Colonic mucosa (tissue), 4 donors: Measurements from ENCODE around the gene AGER. TPM values are rescaled to one million over a fixed set of nuclear protein-coding genes. Genes with fewer than 3 reads are reported as not detected.

Experiments used
- DNase-seq: peaks from one replicate; pipeline ENCODE4 v3.0.0-alpha.2; 2020
- H3K27ac ChIP-seq: fragments of 200-600 bp; one replicate; pipeline ENCODE4 v1.8.0; 2021
- H3K27me3 ChIP-seq: fragments of 200-600 bp; one replicate; pipeline ENCODE4 v1.8.0; 2021
- H3K36me3 ChIP-seq: fragments of 200-600 bp; one replicate; pipeline ENCODE4 v1.8.0; 2021
- H3K4me1 ChIP-seq: fragments of 200-600 bp; one replicate; pipeline ENCODE4 v1.8.0; 2021; ENCODE audit warnings: mild to moderate bottlenecking
- H3K4me3 ChIP-seq: fragments of 200-600 bp; one replicate; pipeline ENCODE4 v1.8.0; 2021
- H3K9ac ChIP-seq, 2 donors: one replicate each; pipeline ENCODE4 v1.7.0; 2013; ENCODE audit warnings: control low read depth in 2 of 2, low read depth in 2 of 2, low read length in 2 of 2
- H3K9me3 ChIP-seq: fragments of 200-600 bp; one replicate; pipeline ENCODE4 v1.8.0; 2021
- CTCF ChIP-seq: fragments of 200-600 bp; IDR thresholded peaks from one replicate; pipeline ENCODE4 v1.8.0; 2022; ENCODE audit warnings: antibody characterized with exemption, mild to moderate bottlenecking
- intact Hi-C: fragments of 100-400 bp; cut with DNase I; formaldehyde crosslinking; loops from one replicate; pipeline ENCODE4 v1.14.1; 2022
- total RNA-seq, 2 donors: library from RNA; stranded (reverse); fragmentation: NEBNext Ultra II Directional in 1 of 2; extraction: Animal tissue kit (Norgen Biotek cat#: 25700) in 1 of 2; gene quantifications; one replicate each; pipeline ENCODE4 v1.2.1, GENCODE V29; 2021
- donor health status: healthy.
- donor health status: DM: no; HTN: no; CAD: no.
- donor health status: DM: no; HTN: no; CAD: no.

AGER gene
- total RNA-seq, 2 donors from 2014 or later: 4.1 to 10.1 TPM

- Histone ChIP-seq H3K9ac (no peak overlapping the region), H3K36me3 (peaks cover 4% of the 10 kb centered on the region), H3K4me3 (no peak overlapping the region), H3K4me1 (peaks cover 16% of the 10 kb centered on the region), H3K27me3 (no peaks in the 10 kb centered on the region), H3K9me3 (no peaks in the 10 kb centered on the region), H3K27ac (no peak overlapping the region)
- TF ChIP-seq CTCF: no peak
- no peak for DNase-seq
- intact Hi-C loops: no loop called here
These were observed 4.2 kb downstream of the AGER start for GRCh38 chr6:32179766-32180405.

- no peak for DNase-seq
- intact Hi-C loops: no loop called here
- TF ChIP-seq CTCF: no peak
- Histone ChIP-seq H3K4me1 (peaks cover 19% of the 10 kb centered on the region), H3K27ac (peak overlapping the region; percentile 94), H3K36me3 (peaks cover 4% of the 10 kb centered on the region), H3K9ac (peak overlapping the region; percentile 90), H3K4me3 (peak overlapping the region; percentile 77), H3K27me3 (no peaks in the 10 kb centered on the region), H3K9me3 (no peaks in the 10 kb centered on the region)
These were observed 5.3 kb downstream of the AGER start for GRCh38 chr6:32178547-32179440.

GRCh38 chr6:32177788-32178546 lies 6.1 kb downstream of the AGER start, which contains the start of gene RNF5:
TSS of gene RNF5 (plus strand) at chr6:32178405. CDS start at chr6:32178512, 107 bp downstream.
- intact Hi-C loops: no loop called here
- H3K4me1 ChIP-seq: peaks cover 19% of the 10 kb centered on the region
- peak; percentile 99 for DNase-seq

GRCh38 chr6:32177183-32177787 lies 6.8 kb downstream of the AGER start:
- DNase-seq: peak; percentile 59
- Histone ChIP-seq H3K36me3 (peaks cover 4% of the 10 kb centered on the region), H3K4me3 (peak overlapping the region; percentile 77), H3K9me3 (no peaks in the 10 kb centered on the region), H3K4me1 (peaks cover 22% of the 10 kb centered on the region), H3K9ac (peak overlapping the region; percentile 15 to 90), H3K27me3 (no peaks in the 10 kb centered on the region), H3K27ac (peak overlapping the region; percentile 94)
- intact Hi-C loops: no loop called here
- no peak for TF ChIP-seq CTCF

More at GRCh38 chr6:32177788-32178546, 6.1 kb downstream of the AGER start, which contains the start of gene RNF5:
- Histone ChIP-seq H3K27me3 (no peaks in the 10 kb centered on the region), H3K4me3 (peak within 1 kb of the TSS; percentile 77), H3K27ac (peak within 1 kb of the TSS; percentile 94), H3K9me3 (no peaks in the 10 kb centered on the region), H3K9ac (peak within 1 kb of the TSS; percentile 90), H3K36me3 (peaks cover 4% of the 10 kb centered on the region)
- TF ChIP-seq CTCF: no peak
